Measurements from ENCODE around the gene PTPRT. TPM values are rescaled to one million over a fixed set of nuclear protein-coding genes. Genes with fewer than 3 reads are reported as not detected.

Gene PTPRT
- total and polyA plus RNA-seq, 12 donors = 0.04 to 0.53 (median 0.22) TPM; not detected in 1

GRCh38 chr20:43003318-43003944 lies 186.3 kb downstream of the PTPRT start:
- DNase-seq (no peak), ATAC-seq (no peak)
- no peak for TF ChIP-seq CTCF (IDR thresholded peaks at IDR 0.05)
- intact Hi-C loops (cut with DNase I) = loop anchor here in 1 of 10 donors (10.0 kb wide), 1 partner anchor 61 kb away; no protein-coding TSS in a partner anchor
- Histone ChIP-seq H3K9me3 (no peaks in the 10 kb centered on the region), H3K27ac (no peak overlapping the region), H3K36me3 (no peaks in the 10 kb centered on the region), H3K4me3 (no peak overlapping the region), H3K27me3 (peaks cover 0 to 6% (median 0%) of the 10 kb centered on the region in 7 donors), H3K4me1 (no peaks in the 10 kb centered on the region)
- 79 to 80% methylated on average over 6 of the region's 6 CpGs for WGBS, 2 donors

- 71 to 73% methylated on average over 2 of the region's 2 CpGs for WGBS, 2 donors
- H3K4me3 ChIP-seq = no peak overlapping the region
- peaks cover 0 to 8% (median 0%) of the 10 kb centered on the region in 11 donors for H3K9me3 ChIP-seq
- H3K27me3 ChIP-seq = peaks cover 0 to 5% (median 0%) of the 10 kb centered on the region in 7 donors
- H3K27ac ChIP-seq = no peak overlapping the region
- H3K4me1 ChIP-seq = no peaks in the 10 kb centered on the region
- ATAC-seq (no peak), DNase-seq (no peak)
- TF ChIP-seq CTCF (IDR thresholded peaks at IDR 0.05) = no peak
- H3K36me3 ChIP-seq = no peaks in the 10 kb centered on the region
- intact Hi-C loops (cut with DNase I) = no loop called here
These were observed 193.6 kb downstream of the PTPRT start for GRCh38 chr20:42996141-42996540.

- ATAC-seq (no peak), DNase-seq (no peak)
- Histone ChIP-seq H3K4me3 (no peak overlapping the region), H3K27ac (no peak overlapping the region), H3K27me3 (no peaks in the 10 kb centered on the region), H3K9me3 (no peaks in the 10 kb centered on the region), H3K4me1 (no peaks in the 10 kb centered on the region), H3K36me3 (no peaks in the 10 kb centered on the region)
- intact Hi-C loops (cut with DNase I) = no loop called here
- TF ChIP-seq CTCF (IDR thresholded peaks at IDR 0.05) = no peak
- WGBS, 2 donors = 65 to 69% methylated on average over 5 of the region's 5 CpGs
These were observed 201.4 kb downstream of the PTPRT start for GRCh38 chr20:42988319-42988718.

GRCh38 chr20:42987376-42988114 lies 202.2 kb downstream of the PTPRT start:
- ATAC-seq = no peak
- WGBS, 2 donors = 60 to 63% methylated on average over 10 of the region's 10 CpGs
- Histone ChIP-seq H3K9me3 (no peaks in the 10 kb centered on the region), H3K36me3 (no peaks in the 10 kb centered on the region), H3K4me3 (no peak overlapping the region), H3K27me3 (no peaks in the 10 kb centered on the region), H3K27ac (no peak overlapping the region), H3K4me1 (no peaks in the 10 kb centered on the region)
- DNase-seq = no peak
- TF ChIP-seq CTCF (IDR thresholded peaks at IDR 0.05) = no peak
- intact Hi-C loops (cut with DNase I) = no loop called here

Measured in heart right ventricle (tissue), 16 donors.